Gastrocnemius medialis (tissue), 4 donors: ENCODE measurements around the gene CMIP.
"Not testable (repeated sequence)": the region's sequence is repeated elsewhere in the genome, so short reads cannot be mapped to it uniquely, and the experiment has no call there.

Source experiments
- CTCF ChIP-seq, 5 experiments: fragments of 450-650 bp in 3 of 5; fragments of 200-600 bp in 2 of 5; sonication (generic) in 2 of 5; IDR thresholded peaks in 4 of 5; conservative IDR thresholded peaks in 1 of 5; 1 replicate in 4 of 5; 2 replicates in 1 of 5; pipeline ENCODE4 v1.5.1; 2016 to 2019; ENCODE audit warnings: antibody characterized with exemption in 5 of 5, mild to moderate bottlenecking in 3 of 5, moderate library complexity in 3 of 5
- POLR2A ChIP-seq, 2 donors: fragments of 450-650 bp; IDR thresholded peaks; one replicate each; pipeline ENCODE4 v1.6.1; 2017; ENCODE audit warnings: antibody characterized with exemption in 2 of 2, mild to moderate bottlenecking in 2 of 2, moderate library complexity in 2 of 2

GRCh38 chr16:81577272-81577671, 132.7 kb downstream of the CMIP start:
- not testable (repeated sequence) for TF ChIP-seq CTCF (IDR thresholded peaks at IDR 0.05 in 4 of 5, conservative IDR thresholded peaks at IDR 0.05 in 1 of 5); POLR2A (IDR thresholded peaks at IDR 0.05)
